ENCODE results near the gene ZNF256.

ZNF256 gene

GRCh38 chr19:57947419-57948134 is at the start of gene ZNF256:
Gene ZNF256 (minus strand): TSS chr19:57947706. CDS start chr19:57947474, 232 bp downstream.
- DNase-seq: peak; percentile 92

- no peak for DNase-seq
Observed at GRCh38 chr19:57992841-57993240, 45.3 kb upstream of the ZNF256 start.

- DNase-seq: no peak
Observed at GRCh38 chr19:57978586-57979289, 31.2 kb upstream of the ZNF256 start.

GRCh38 chr19:57974434-57974833 is 26.9 kb upstream of the ZNF256 start, which contains the start of gene C19orf18:
Gene C19orf18 (minus strand): TSS chr19:57974534. CDS start chr19:57974432, 102 bp downstream.
- DNase-seq: no peak

- no peak for DNase-seq
Observed at GRCh38 chr19:57964761-57965160, 17.3 kb upstream of the ZNF256 start.

- DNase-seq: no peak
Observed at GRCh38 chr19:57961785-57962184, 14.3 kb upstream of the ZNF256 start.

- DNase-seq: no peak
Observed at GRCh38 chr19:57954996-57955395, 7.5 kb upstream of the ZNF256 start.

- DNase-seq: no peak
Observed at GRCh38 chr19:57949702-57950101, 2.2 kb upstream of the ZNF256 start.

- DNase-seq: no peak
Observed at GRCh38 chr19:57949296-57949695, 1.8 kb upstream of the ZNF256 start.

GRCh38 chr19:57947088-57947418 is 453 bp downstream of the ZNF256 start:
- DNase-seq: no peak

- no peak for DNase-seq
Observed at GRCh38 chr19:57946316-57946715, 1.2 kb downstream of the ZNF256 start.

- DNase-seq: no peak
Observed at GRCh38 chr19:57941593-57941992, 5.9 kb downstream of the ZNF256 start.

- DNase-seq: no peak
Observed at GRCh38 chr19:57935731-57936130, 11.8 kb downstream of the ZNF256 start.

GRCh38 chr19:57934820-57935665 is 12.5 kb downstream of the ZNF256 start, which contains the start of gene ZNF418:
Gene ZNF418 (minus strand): TSS chr19:57935402. CDS start chr19:57933822, 1,580 bp downstream.
- DNase-seq: peak; percentile 73

GRCh38 chr19:57927587-57927986 is 19.9 kb downstream of the ZNF256 start:
- no peak for DNase-seq

- DNase-seq: peak; percentile 95
Observed at GRCh38 chr19:57916168-57916995, 31.1 kb downstream of the ZNF256 start, which contains the start of gene ZNF417. Gene ZNF417 (minus strand): TSS chr19:57916592. CDS start chr19:57916411, 181 bp downstream.

- no peak for DNase-seq
Observed at GRCh38 chr19:57914531-57914930, 33.0 kb downstream of the ZNF256 start.

GRCh38 chr19:57907394-57907793 is 40.1 kb downstream of the ZNF256 start:
- DNase-seq: no peak

- no peak for DNase-seq
Observed at GRCh38 chr19:57905258-57905657, 42.2 kb downstream of the ZNF256 start.

- no peak for DNase-seq
Observed at GRCh38 chr19:57903618-57904184, 43.8 kb downstream of the ZNF256 start.

- no peak for DNase-seq
Observed at GRCh38 chr19:57900311-57900710, 47.2 kb downstream of the ZNF256 start.
